GM19328 (cell line): Measurements from ENCODE around the gene IQSEC2.

Experiments
- ATAC-seq: cut with Tn5 transposase; IDR thresholded peaks from one replicate; pipeline ENCODE4 v1.9.1; 2021; ENCODE audit warnings: mild to moderate bottlenecking, moderate library complexity; ENCODE audit not compliant: unreplicated experiment

IQSEC2 gene

DNA sequence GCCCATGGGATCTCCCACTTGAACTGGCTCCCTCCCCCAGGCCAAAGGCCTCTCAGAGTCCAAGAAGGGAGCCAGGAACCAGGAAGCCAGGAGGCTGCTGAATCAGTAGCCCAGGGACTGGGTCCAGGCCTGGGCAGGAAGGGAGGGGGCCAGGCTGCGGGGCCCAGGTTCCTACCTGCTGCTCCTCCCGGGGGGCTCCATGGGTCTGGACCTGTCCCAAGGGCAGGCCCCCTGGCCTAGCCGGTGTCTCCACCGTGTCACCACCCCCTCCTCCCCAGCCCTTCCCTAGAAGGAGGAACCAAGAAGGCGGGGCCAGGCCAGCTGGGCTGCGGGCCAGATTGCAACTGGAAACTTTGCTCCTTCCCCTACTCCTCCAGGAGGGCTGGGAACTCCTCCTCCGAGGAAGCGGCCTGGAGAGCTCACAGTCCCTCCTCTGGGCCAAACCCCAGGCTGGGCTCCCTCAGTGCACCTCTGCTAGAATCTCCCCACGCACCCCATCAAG is at the start of gene IQSEC2:
Gene IQSEC2, minus strand, starts transcription at position 264 of the 502 bp plus-strand sequence.
- no peak for ATAC-seq

DNA sequence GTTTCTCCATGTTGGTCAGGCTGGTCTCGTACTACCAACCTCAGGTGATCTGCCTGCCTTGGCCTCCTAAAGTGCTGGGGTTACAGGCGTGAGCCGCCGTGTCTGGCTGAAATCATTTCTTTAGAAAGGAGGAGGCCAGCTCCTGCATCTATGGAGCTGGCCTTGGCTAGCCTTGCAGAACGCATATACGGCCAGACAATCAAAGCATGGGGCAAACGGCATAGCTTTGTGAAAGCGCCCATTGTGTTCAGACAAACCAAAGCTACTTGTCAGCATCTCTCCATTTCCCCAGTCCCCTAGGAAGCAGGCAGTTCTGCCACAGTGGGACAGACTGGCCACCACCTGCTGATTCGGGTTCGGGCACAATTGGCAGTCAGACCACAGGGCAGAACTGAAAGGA is 48.9 kb upstream of the IQSEC2 start:
- ATAC-seq: no peak

DNA sequence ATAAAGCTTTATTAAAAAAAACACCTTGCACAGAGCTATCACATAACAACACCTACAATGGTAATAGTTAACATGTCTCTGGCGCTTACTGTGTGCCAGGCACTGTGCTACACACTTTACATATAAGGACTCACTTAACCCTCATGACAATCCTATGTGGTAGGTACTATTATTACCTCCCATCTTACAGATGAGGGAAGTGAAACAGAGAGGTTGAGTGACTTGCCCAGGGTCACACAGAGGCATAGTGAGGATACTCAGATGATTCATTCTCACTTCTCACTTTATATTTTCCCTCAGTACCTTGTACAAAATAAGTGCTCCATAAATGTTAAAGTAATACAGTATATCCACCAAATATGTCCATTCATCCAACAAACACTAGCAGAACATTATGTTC is 43.4 kb upstream of the IQSEC2 start:
- ATAC-seq: no peak

DNA sequence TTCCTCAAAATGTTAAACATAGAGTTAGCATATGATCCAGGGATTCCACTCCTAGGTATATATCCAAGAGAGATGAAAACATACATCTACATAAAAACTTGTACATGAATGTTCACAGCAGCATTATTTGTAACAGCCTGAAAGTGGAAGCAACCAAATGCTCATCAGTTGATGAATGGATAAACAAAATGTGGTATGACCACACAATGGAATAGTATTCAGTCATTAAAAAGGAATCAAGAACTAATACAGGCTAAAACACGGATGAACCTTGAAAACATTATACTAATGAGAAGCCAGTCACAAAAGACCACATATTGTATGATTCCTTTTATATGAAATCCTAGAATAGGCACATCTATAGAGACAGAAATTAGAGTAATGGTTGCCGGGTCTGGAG is 42.7 kb upstream of the IQSEC2 start:
- ATAC-seq: no peak

DNA sequence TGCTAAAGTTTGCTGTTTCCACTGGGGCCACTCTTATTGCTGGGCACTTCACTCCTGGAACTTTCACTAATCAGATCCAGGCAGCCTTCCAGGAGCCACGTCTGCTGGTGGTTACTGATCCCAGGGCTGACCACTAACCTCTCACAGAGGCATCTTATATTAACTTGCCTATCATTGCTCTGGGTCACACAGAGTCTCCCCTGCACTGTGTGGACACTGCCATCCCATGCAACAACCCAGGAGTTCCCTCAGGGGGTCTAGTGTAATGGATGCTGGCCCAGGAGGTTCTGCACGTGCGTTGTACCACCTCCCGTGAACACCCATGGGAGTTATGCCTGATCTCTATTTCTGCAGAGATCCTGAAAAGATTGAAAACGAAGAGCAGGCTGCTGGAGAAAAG is 41.8 kb upstream of the IQSEC2 start:
- ATAC-seq: no peak

DNA sequence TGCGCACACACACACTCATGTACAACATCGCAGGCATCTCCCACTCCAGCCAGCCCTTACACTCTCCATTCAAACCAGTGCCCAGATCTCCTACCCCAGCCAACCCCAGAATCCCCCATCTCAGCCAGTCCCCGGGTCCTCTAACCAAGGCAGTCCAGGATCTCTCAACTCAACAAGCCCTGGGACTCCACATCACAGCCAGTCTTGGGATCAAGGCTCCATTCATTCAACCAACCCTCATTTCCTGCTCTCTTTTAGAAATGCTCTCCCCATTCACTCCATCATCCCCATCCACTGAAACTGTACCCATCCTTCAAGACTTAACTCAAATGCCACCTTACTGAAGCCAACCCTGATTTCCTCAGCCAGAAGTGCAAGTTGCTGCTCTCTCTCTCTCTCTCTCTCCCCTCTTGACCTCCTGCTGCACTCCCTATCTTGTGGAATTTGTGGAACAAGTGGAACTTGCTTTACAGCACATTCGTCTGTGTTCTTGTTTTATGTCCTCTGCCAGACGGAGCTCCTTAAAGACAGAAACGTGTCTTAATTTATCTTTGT is 40.6 kb upstream of the IQSEC2 start:
- ATAC-seq: no peak

DNA sequence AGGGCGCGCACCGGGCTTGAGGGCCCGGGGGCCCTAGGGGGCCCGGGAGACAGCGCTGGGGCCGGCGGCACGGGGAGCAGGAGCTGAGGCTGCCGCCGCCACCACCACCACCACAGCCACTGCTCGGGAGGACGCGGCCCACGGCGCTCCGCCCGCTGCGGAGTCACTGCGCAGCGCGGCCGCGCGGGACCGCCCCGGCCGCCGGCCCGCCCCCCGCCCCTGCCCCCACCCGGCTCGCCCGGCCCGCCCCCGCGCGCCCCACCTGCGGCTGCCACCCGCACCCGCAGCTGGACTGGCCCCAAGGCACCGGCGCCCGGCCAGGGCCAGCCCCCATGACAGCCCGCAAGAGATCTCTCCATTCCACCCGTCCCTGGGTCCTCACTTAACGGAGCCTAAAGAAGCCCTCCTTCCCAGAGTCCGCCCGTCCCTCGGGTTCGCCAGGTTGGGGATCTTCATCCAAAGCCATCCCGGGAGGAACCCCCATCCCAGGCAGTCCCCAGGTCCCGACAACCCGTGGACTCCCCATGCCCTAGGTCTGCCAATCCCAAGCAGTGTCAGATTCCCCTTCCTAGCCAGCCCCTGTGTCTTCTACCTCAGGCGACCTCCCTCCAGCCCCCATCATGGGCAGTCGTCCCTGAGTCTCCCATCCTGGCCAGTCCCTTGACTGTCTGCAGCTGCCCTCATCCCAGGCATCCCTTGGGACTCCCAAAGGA is 40.0 kb upstream of the IQSEC2 start:
- ATAC-seq: no peak

DNA sequence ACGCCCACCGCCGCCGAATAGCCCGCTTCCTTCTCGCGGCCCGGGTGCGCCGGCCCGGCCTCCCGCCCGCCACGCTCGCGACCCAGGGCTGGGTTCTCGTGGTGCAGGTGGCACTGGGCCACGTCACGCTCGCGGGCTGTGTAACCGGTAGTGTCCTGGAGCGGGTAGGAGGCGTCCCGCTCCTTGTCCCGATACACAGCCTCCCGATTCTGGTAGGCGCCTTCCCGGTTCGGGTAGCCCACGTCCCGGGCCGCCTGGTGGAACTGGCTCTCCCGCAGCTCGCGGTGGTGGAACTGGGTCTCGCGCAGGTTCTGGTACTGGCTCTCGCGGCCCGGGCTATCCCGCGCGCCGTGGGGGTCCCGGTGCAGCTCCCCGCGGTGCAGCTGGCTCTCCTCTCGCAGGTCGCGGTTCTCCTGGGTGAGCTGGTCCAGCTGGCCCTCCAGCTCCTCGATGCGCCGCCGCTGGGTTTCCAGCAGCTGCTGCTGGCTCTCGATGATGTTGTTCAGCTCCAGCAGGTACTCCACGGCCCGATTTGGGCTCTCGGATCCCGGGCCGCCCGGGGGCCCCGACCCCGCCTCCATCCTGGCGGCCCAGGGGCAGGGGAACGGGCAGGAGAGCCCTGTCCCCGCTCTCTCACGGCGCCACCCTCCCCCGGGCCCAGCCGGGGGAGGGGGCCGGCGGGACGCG is 39.3 kb upstream of the IQSEC2 start:
- ATAC-seq: no peak

DNA sequence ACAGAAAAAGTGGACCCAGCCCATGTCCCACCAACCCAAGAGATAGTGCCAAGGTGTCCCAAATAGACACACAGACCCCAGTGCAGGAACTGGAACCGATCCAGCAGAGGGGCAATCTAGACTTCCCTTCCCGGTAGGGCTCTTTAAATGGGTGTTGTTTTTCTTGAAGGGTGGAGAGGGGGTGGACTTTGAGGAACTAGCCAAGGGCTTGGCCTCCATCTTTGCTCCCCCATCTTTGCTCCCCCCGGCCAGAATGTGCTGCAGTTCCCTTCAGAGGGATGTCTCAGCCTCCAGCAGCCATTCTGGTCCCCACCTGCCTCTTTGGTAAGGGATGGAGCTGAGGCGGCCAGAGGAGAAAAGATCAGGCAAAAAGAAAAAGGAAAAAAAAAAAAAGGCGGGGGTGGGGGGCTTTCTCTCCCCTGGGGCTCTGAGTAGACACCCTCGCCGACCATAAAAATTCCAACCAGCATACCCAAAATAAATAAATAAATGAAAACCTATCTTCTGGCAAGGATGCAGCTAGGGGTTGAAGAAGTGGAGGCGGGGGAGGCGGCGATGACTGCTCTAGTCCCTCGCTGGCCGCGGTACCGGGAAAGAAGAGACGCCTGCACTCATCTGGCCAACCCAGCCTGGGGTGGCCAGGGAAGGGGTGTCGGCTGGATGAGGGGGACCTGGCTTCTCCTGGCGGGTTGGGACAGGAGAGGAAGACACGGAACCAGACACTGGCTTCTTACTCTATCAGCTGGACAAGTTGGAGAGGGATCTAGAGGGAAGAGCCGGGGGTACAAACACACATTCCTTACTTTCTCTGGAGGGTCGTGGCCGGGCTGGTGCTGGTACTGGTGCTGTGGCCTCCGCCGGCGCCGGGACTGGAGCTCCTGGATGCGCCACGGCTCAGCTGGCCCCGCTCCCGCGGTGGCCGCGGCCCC is 38.5 kb upstream of the IQSEC2 start:
- no peak for ATAC-seq

DNA sequence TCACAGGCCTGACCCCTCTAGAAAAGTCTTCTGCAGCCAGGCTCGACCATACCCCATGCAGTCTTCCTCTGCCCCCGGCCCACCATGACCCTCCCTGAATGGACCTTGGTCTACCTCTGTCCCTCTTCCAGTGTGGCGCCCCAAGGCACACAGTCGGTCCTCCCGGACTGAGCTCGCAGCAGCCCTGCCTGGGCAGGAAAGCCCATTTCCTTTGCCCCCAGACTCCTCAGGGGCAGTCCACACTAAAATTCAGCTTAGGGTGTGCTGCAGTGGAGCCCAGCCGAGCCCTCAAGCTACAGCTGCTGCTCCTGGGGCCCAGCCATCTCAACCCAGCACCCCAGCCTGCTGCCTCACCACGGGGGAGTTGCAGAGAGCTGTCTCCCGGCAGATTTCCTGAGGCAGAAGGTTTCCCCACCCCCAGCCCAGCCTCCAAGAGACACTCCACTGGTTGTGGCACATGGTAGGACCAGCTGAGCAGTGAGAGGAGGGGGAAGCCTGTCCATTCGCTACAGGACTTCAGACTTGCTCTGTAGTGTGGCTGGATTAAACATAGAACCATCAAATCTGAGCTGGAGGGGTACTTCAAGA is 37.5 kb upstream of the IQSEC2 start:
- no peak for ATAC-seq

DNA sequence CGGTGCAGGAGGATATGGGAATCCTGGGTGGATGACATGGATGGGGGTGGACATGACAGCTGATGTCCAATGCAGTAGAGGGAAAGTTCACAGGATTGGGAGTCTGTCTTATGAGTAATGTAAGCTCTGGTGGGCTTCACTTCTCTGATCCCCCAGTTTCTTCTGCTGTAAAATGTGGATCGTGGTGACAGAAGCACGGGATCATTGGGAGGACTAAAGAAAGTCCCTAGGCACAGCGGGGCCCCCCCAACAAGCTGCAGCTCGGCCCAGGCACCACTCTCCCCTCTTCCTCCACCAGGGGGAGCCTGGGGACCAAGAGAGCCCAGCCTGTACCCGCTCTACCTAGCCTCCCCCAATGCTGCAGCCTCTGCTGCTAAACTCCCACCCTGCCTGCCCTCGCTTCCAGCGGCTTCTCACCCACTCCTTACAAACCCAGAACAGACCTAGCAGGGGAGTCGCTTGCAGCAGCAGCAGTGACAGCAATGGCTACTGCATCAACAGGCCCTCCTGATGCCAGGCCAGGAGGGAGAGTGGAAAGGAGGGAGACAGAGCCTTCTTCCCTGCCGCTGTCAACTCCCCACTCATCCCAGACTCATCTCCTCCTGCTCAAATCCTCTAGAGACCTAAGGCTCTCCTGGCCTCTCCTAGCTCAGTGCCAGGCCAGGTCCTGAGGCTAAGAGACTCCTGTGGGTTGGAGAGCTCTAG is 36.1 kb upstream of the IQSEC2 start:
- no peak for ATAC-seq

DNA sequence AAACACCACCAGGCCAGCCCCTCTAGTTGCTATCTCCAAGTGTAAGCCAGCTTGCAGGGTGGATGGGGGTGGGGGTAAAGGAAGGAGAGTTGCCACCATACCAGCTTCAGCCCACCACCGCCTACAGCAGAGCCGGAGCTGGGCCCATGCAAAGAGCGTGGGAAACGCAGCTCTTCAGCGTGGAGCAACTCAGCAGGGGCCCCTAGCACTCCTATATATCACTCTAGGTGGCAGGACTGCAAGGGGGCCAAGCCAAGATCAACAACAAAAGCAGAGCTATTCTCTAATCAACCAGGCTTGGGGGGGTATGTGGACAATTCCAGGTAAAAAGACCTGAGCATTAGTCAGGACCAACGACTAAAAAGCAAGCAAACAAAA is 35.5 kb upstream of the IQSEC2 start:
- ATAC-seq: no peak

DNA sequence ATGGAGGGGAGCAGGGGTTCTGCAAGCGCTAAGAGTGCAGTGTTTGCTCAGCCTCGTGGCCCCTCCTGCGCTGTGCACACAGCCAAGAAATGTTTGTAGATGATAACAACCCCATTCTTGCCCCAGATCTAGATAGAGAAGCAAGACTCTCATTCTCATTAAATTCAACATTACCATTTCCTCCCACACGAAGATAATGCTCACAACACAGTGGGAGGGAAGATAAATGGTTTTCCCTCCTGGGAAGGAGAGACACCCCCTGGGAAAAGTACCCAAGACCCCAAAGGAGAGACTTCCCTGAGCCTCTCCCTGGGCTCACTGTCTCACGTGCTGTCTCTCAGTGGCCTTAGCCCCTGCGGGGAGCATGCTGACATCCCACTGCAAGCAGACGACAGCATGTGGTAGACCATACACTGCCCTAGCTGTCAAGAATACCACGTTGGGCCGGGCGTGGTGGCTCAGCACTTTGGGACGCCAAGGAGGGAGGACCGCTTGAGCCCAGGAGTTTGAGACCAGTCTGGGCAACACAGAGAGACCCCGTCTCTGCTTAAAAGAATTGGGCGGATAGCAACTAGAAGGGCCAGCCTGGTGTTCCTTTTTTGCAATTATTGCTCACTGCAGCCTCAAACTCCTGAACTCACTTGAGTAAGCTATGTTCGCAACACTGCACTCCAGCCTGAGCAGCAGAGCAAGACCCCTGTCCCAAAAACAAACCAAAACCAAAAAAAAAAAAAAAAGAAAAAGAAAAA is 34.9 kb upstream of the IQSEC2 start:
- no peak for ATAC-seq

DNA sequence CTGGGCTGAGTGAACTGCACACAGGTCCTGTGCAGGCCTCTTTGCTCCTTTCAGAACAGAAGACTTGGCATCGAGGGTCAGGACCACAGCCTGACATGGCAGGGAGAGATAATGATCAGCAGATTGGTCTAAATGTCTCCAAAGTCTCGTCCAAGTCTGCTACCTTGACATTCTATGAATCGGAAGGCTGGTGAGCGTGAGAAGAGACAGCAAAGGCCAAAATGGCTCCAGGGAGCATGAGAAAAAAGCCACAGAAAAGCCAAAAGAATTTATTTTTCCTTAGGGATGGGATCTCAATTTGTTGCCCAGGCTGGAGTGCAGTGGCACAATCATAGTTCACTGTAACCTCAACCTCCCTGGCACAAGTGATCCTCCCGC is 32.3 kb upstream of the IQSEC2 start:
- ATAC-seq: no peak

DNA sequence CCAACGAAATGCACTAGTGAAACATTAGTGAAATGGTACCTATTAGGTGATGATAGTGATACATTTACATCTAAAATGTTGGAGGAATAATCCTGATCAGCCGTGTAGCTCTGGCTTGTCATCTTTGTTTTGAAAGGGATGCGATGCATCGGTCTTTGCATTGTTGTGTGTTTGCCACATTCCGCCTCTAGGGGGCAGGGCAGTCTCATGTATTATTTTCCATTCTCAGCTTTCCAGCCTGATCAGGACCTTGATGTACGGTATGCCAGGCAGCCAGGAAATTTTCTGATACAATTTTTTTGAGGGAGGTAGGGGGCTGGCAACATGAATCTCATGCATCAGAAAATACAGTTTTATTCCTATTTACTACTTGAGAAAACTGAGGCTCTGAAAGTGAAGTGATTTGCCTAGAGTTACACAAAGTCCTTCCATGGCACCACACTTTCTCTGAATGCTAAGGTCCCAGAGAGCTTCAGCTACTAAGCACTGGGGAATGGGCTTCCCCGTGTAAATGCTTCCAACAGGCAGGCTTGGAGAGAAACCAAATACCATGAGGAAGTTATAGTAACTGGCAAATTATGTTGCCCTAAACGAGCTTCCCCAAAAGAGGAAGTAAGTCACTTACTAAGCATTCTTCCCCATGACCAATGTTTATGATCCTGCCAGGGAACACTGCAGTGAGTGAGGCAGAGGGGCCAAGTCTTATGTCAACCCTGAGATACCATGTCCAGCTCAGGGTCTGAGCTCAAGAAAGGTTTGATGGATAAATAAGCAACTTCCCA is 31.8 kb upstream of the IQSEC2 start:
- ATAC-seq: no peak

DNA sequence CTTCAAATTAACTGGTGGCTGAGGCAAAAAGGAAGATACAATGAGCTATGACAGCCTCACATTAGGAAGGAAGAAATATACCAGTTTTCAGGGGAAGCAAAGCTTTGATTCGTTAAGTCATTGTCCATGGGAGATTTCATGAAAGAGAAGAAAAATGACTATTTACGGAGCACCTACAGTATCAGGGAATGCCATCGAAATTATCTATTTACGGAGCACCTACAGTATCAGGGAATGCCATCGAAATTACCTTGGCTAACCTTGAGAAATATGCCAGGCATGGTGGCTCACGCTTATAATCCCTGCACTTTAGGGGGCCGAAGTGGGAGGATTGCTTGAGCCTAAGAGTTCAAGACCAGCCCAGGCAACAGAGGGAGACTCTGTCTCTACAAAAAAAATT is 28.5 kb upstream of the IQSEC2 start:
- ATAC-seq: no peak

DNA sequence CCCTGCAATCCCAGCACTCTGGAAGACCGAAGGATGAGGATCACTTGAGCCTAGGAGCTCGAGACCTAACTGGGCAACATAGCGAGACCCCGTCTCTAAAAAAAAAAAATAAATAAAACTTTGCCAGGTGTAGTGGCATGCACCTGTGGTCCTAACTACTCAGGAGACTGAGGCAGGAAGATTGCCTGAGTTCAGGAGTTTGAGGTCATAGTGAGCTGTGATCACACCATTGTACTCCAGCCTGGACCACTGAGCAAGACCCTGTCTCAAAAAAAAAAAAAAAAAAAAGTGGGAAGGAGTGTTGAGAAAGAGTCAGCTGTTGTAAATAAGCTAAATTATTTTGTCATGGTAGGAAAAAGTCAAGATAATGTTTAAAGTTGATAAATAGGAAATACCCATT is 27.5 kb upstream of the IQSEC2 start:
- ATAC-seq: no peak

DNA sequence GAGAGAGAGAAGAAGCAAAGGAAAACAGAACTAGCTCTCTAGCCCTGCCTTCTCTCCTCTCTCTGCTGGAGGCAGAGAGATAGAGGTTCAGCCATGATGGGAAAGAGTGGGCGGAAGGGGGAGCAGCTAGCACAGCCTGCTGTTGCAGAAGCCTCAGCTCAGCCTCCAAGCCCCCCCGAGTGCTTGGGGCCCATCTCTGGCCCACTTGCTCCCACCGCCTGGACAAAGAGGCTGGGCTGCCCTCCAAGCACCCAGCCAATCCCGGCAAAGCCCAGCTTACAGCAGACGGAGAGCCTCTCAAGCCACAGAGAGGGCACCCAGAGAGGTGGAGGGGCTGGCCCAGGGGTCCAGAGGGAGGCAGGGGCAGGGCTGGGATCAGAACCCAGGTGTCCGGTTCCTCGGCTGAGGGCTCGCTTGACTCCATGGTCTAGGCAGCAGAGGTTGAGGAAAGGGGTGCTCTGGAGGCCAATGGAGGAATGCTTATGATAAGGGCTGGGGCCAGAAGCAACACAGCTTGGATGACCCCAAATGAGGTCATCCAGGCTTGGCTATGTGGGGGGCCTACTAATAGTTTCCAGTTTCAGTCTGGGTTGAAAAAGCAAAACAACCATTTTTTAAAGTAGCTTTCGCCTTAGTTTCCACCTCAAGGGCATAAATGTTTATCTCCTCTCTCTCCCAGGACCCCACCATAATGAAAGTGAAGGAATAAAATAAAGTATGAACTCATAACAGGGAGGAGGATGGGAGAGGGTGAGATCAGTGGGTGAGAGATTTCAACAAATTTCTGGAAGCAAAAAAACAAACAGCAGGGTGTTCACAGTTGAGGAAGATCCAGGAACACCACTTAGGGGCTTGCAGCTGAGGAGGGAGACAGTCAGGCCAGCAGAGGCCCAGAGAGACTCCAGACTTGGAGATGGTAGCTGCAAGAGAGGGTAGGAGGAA is 24.9 kb upstream of the IQSEC2 start:
- no peak for ATAC-seq
